HCT116 (cell line): ENCODE results near the gene RHBDD1. TPM values are rescaled to one million over a fixed set of nuclear protein-coding genes. Genes with fewer than 3 reads are reported as not detected.

Experiments used
- ATAC-seq: fragments of 200-7000 bp; cut with Tn5 transposase; 2 replicates; pipeline ENCODE4 v1.9.1; 2020; ENCODE audit warnings: mild to moderate bottlenecking, moderate library complexity
- BruUV-seq: library from RNA; stranded (reverse); fragments of 400-500 nt; replicated peaks from 2 replicates; lab custom pipeline; 2021; lab: Mats Ljungman, UMichigan
- CTCF ChIA-PET: fragments of 300-600 bp; sonication (Branson Sonifier 250); formaldehyde crosslinking; loops from one replicate; lab custom pipeline; 2021; ENCODE audit warnings: antibody characterized with exemption; lab: Charles Lee
- POLR2A ChIA-PET: fragments of 300-600, 350-600 bp; sonication (Branson Sonifier 250); formaldehyde crosslinking; loops from one replicate; lab custom pipeline; 2021; ENCODE audit warnings: antibody characterized with exemption; lab: Charles Lee
- RAD21 ChIA-PET, 2 experiments: fragments of 300-600 bp; sonication (Branson Sonifier 250); formaldehyde crosslinking; loops; one replicate each; lab custom pipeline; 2023; ENCODE audit warnings: low total read pairs in 2 of 2; ENCODE audit not compliant: uncharacterized antibody in 2 of 2, unreplicated experiment in 2 of 2, low non-redundant PET in 1 of 2; lab: Charles Lee
- DNase-seq: peaks from one replicate; pipeline ENCODE4 v3.0.0-alpha.2; 2010; ENCODE audit warnings: low read depth, low spot score
- H2AFZ ChIP-seq: fragments of 200-600 bp; shearing (Covaris generic), sonication (generic); 2 replicates; pipeline ENCODE4 v1.6.1; 2017; ENCODE audit warnings: low read depth, mixed run types, mixed read lengths, antibody characterized with exemption, low read length; ENCODE audit not compliant: poor library complexity, severe bottlenecking
- H3K27ac ChIP-seq: 2 replicates; pipeline ENCODE4 v1.5.1; 2012; ENCODE audit warnings: low read depth, low read length
- H3K27me3 ChIP-seq: fragments of 200-600 bp; sonication (generic); 2 replicates; pipeline ENCODE4 v1.6.1; 2016; ENCODE audit warnings: mixed run types, low read length, mixed read lengths; ENCODE audit not compliant: insufficient read depth
- H3K36me3 ChIP-seq, 2 experiments: fragments of 200-500 bp in 1 of 2; fragments of 200-600 bp in 1 of 2; sonication (Bioruptor generic) in 1 of 2; sonication (generic) in 1 of 2; 2 replicates each; pipeline versions ENCODE4 v1.5.1 to v1.6.1; 2014 to 2016; ENCODE audit warnings: low read length in 2 of 2, inconsistent platforms in 1 of 2, mixed read lengths in 1 of 2, mixed run types in 1 of 2; ENCODE audit not compliant: insufficient read depth in 2 of 2, control insufficient read depth in 1 of 2
- H3K4me1 ChIP-seq, 2 experiments: fragments of 200-600 bp in 1 of 2; sonication (generic) in 1 of 2; 2 replicates each; pipeline versions ENCODE4 v1.5.1 to v1.6.1; 2012 to 2017; ENCODE audit warnings: low read length in 2 of 2, inconsistent platforms in 1 of 2, mild to moderate bottlenecking in 1 of 2, mixed read lengths in 1 of 2, mixed run types in 1 of 2, moderate library complexity in 1 of 2; ENCODE audit not compliant: insufficient read depth in 2 of 2, control insufficient read depth in 1 of 2
- H3K4me2 ChIP-seq: fragments of 200-600 bp; sonication (generic); 2 replicates; pipeline ENCODE4 v1.6.1; 2017; ENCODE audit warnings: mixed run types, low read length, mixed read lengths
- H3K4me3 ChIP-seq, 2 experiments: fragments of 200-600 bp in 1 of 2; sonication (generic) in 1 of 2; replicated peaks in 1 of 2; 2 replicates each; pipeline ENCODE4 v1.5.1; 2011 to 2016; ENCODE audit warnings: low read length in 2 of 2, control low read depth in 1 of 2, low read depth in 1 of 2, mild to moderate bottlenecking in 1 of 2, mixed read lengths in 1 of 2, mixed run types in 1 of 2
- H3K79me2 ChIP-seq: fragments of 200-600 bp; sonication (generic); 2 replicates; pipeline ENCODE4 v1.6.1; 2017; ENCODE audit warnings: mild to moderate bottlenecking, mixed run types, low read length, moderate library complexity, mixed read lengths; ENCODE audit not compliant: insufficient read depth
- H3K9ac ChIP-seq: fragments of 200-600 bp; sonication (generic); 2 replicates; pipeline ENCODE4 v1.6.1; 2016; ENCODE audit warnings: low read length, mixed read lengths
- H3K9me2 ChIP-seq: fragments of 200-600 bp; sonication (generic), shearing (Covaris generic); 2 replicates; pipeline ENCODE4 v1.6.1; 2017; ENCODE audit warnings: mixed run types, mild to moderate bottlenecking, moderate library complexity; ENCODE audit not compliant: insufficient read depth
- H3K9me3 ChIP-seq, 2 experiments: fragments of 200-500 bp in 1 of 2; fragments of 200-600 bp in 1 of 2; sonication (Bioruptor generic) in 1 of 2; sonication (generic) in 1 of 2; 2 replicates each; pipeline ENCODE4 v1.6.1; 2014 to 2017; ENCODE audit warnings: low read length in 2 of 2, mixed read lengths in 2 of 2, inconsistent platforms in 1 of 2, low read depth in 1 of 2, mild to moderate bottlenecking in 1 of 2, mixed run types in 1 of 2, moderate library complexity in 1 of 2; ENCODE audit not compliant: control insufficient read depth in 1 of 2, insufficient read depth in 1 of 2
- H4K20me1 ChIP-seq: fragments of 200-600 bp; sonication (generic), shearing (Covaris generic); 2 replicates; pipeline ENCODE4 v1.6.1; 2017; ENCODE audit warnings: mixed run types, mild to moderate bottlenecking, moderate library complexity; ENCODE audit not compliant: insufficient read depth
- ATF3 ChIP-seq: IDR thresholded peaks from 2 replicates; pipeline ENCODE4 v1.6.1; 2012
- EGR1 ChIP-seq: IDR thresholded peaks from 2 replicates; pipeline ENCODE4 v1.6.1; 2012; ENCODE audit warnings: low read depth
- ELF1 ChIP-seq: IDR thresholded peaks from 2 replicates; pipeline ENCODE4 v1.6.1; 2012; ENCODE audit warnings: low read depth, borderline replicate concordance
- RAD21 ChIP-seq: IDR thresholded peaks from 2 replicates; pipeline ENCODE4 v1.6.1; 2012; ENCODE audit warnings: low read depth, mild to moderate bottlenecking
- SP1 ChIP-seq: IDR thresholded peaks from 2 replicates; pipeline ENCODE4 v1.6.1; 2012; ENCODE audit warnings: low read depth
- SRF ChIP-seq: IDR thresholded peaks from 2 replicates; pipeline ENCODE4 v1.6.1; 2012; ENCODE audit warnings: low read depth
- YY1 ChIP-seq: IDR thresholded peaks from 2 replicates; pipeline ENCODE4 v1.6.1; 2011; ENCODE audit warnings: low read length, low read depth, moderate library complexity, mild to moderate bottlenecking; ENCODE audit not compliant: insufficient replicate concordance; ENCODE audit errors: extremely low read depth
- ZFX ChIP-seq: fragments of 450-650 bp; IDR thresholded peaks from 2 replicates; pipeline ENCODE4 v1.6.1; 2017
- intact Hi-C: fragments of 100-400 bp; cut with micrococcal nuclease; formaldehyde crosslinking; loops from 2 replicates; pipeline ENCODE4 v1.10.0; 2022
- total RNA-seq: library from RNA; stranded (reverse); gene quantifications from one replicate; pipeline ENCODE4 v1.2.1, GENCODE V29; 2021; ENCODE audit not compliant: unreplicated experiment

The RHBDD1 gene
- total RNA-seq, 1 experiment from 2014 or later, result 73.8 TPM

GRCh38 chr2:226985583-226985946 is 149.7 kb downstream of the RHBDD1 start:
- intact Hi-C loops, result loop anchor here (1.0 to 10.0 kb wide), 4 partner anchors 172 to 1315 kb away; no protein-coding TSS in a partner anchor

GRCh38 chr2:226991663-226992062 is 155.8 kb downstream of the RHBDD1 start:
- Histone ChIP-seq H2AFZ (no peak overlapping the region), H3K36me3 (0 out of 4 replicates have a peak, but pooled peaks cover 0 to 8% of the 10 kb centered on the region in 2 experiments), H3K9me3 (no peaks in the 10 kb centered on the region), H3K9ac (no peak overlapping the region), H4K20me1 (no peaks in the 10 kb centered on the region), H3K27me3 (no peaks in the 10 kb centered on the region), H3K4me2 (no peak overlapping the region), H3K4me1 (peaks cover 34 to 36% of the 10 kb centered on the region in 2 experiments), H3K9me2 (no peaks in the 10 kb centered on the region), H3K27ac (no peak overlapping the region), H3K79me2 (no peaks in the 10 kb centered on the region), H3K4me3 (no peak overlapping the region)
- no peak for DNase-seq
- POLR2A ChIA-PET, result no interaction called here
- BruUV-seq, result no TSS peak
- CTCF ChIA-PET, result no interaction called here
- intact Hi-C loops, result loop anchor here (10.0 kb wide), 1 partner anchor 807 kb away; no protein-coding TSS in a partner anchor
- ATAC-seq, result no peak
- TF ChIP-seq SRF (no peak), ELF1 (no peak), ZFX (no peak), RAD21 (no peak), ATF3 (no peak), SP1 (no peak), EGR1 (no peak)
- RAD21 ChIA-PET, result no interaction called here

More at GRCh38 chr2:226985583-226985946, 149.7 kb downstream of the RHBDD1 start:
- H3K27me3 ChIP-seq, result no peaks in the 10 kb centered on the region
- POLR2A ChIA-PET, result no interaction called here
- peaks cover 49 to 53% of the 10 kb centered on the region in 2 experiments for H3K4me1 ChIP-seq
- no peaks in the 10 kb centered on the region for H3K36me3 ChIP-seq
- no peak overlapping the region for H3K4me3 ChIP-seq
- BruUV-seq, result no TSS peak
- no peak for TF ChIP-seq YY1
- TF ChIP-seq, all 23 proteins: peak for 0
- peak; percentile 29 for ATAC-seq
- Histone ChIP-seq H3K4me2 (peak overlapping the region; percentile 18; the same call in 1 of the 2 replicates), H2AFZ (no peak overlapping the region), H3K27ac (peak overlapping the region; percentile 57), H3K9ac (no peak overlapping the region), H3K9me3 (no peaks in the 10 kb centered on the region), H3K79me2 (no peaks in the 10 kb centered on the region), H3K9me2 (no peaks in the 10 kb centered on the region), H4K20me1 (no peaks in the 10 kb centered on the region)
- ChIA-PET CTCF (interaction anchor here (0.5 to 1.3 kb wide), 9 partner anchors 9 to 1320 kb away, joined by 3 to 11 read pairs (median 4); no protein-coding TSS in a partner anchor), RAD21 (interaction anchor here in 1 of 2 experiments (0.6 kb wide), 1 partner anchor 1320 kb away, joined by 3 read pairs; no protein-coding TSS in a partner anchor)
- no peak for DNase-seq
